Tibial nerve (tissue), 4 donors: ENCODE measurements around the gene PCMTD2. TPM values are rescaled to one million over a fixed set of nuclear protein-coding genes. Genes with fewer than 3 reads are reported as not detected.
"Not testable (repeated sequence)": the region's sequence is repeated elsewhere in the genome, so short reads cannot be mapped to it uniquely, and the experiment has no call there.

Experiments used
- DNase-seq, 2 donors: peaks; one replicate each; pipeline ENCODE4 v3.0.0-alpha.2; 2019; ENCODE audit warnings: low spot score in 2 of 2
- H3K27ac ChIP-seq, 4 donors: fragments of 200-600 bp; sonication (generic) in 3 of 4; one replicate each; pipeline ENCODE4 v1.5.1; 2017 to 2019; ENCODE audit warnings: mild to moderate bottlenecking in 1 of 4
- H3K27me3 ChIP-seq, 2 donors: fragments of 200-600 bp; sonication (generic) in 1 of 2; one replicate each; pipeline versions ENCODE4 v1.5.1 to v1.6.0; 2017 to 2019
- H3K36me3 ChIP-seq, 3 donors: fragments of 200-600 bp; sonication (generic); one replicate each; pipeline ENCODE4 v1.5.1; 2018 to 2019
- H3K4me1 ChIP-seq, 4 donors: fragments of 200-600 bp; sonication (generic) in 3 of 4; one replicate each; pipeline ENCODE4 v1.5.1; 2017 to 2019
- H3K4me3 ChIP-seq, 4 donors: fragments of 200-600 bp; sonication (generic) in 3 of 4; one replicate each; pipeline ENCODE4 v1.5.1; 2017 to 2019; ENCODE audit warnings: mild to moderate bottlenecking in 1 of 4, moderate library complexity in 1 of 4
- H3K9me3 ChIP-seq, 4 donors: fragments of 200-600 bp; sonication (generic) in 3 of 4; one replicate each; pipeline ENCODE4 v1.5.1; 2017 to 2019
- EP300 ChIP-seq, 2 donors: sonication (generic); formaldehyde crosslinking; IDR thresholded peaks; one replicate each; pipeline ENCODE4 v1.6.1; 2017; ENCODE audit warnings: antibody characterized with exemption in 2 of 2, mild to moderate bottlenecking in 1 of 2
- WGBS, 2 donors: methylation state at CpG; one replicate each; pipeline ENCODE4 v1.1.5; 2018; 5-methylcytosine and 5-hydroxymethylcytosine counted together
- total RNA-seq, 4 donors: library from RNA; depleted of rRNA; stranded (reverse); fragments of >200 nt; gene quantifications; one replicate each; pipeline ENCODE4 v1.1.0, GENCODE V29; 2016
- TF ChIP-seq, protein P1 (sequence below), 5 experiments: fragments of 200-600 bp in 3 of 5; fragments of 450-650 bp in 2 of 5; sonication (generic) in 3 of 5; IDR thresholded peaks; one replicate each; pipeline ENCODE4 v1.5.1; 2016 to 2019; ENCODE audit warnings: antibody characterized with exemption in 5 of 5, mild to moderate bottlenecking in 3 of 5, moderate library complexity in 2 of 5

PCMTD2 gene
- total RNA-seq, 4 donors from 2014 or later = 57.0 to 119 (median 103) TPM

DNA sequence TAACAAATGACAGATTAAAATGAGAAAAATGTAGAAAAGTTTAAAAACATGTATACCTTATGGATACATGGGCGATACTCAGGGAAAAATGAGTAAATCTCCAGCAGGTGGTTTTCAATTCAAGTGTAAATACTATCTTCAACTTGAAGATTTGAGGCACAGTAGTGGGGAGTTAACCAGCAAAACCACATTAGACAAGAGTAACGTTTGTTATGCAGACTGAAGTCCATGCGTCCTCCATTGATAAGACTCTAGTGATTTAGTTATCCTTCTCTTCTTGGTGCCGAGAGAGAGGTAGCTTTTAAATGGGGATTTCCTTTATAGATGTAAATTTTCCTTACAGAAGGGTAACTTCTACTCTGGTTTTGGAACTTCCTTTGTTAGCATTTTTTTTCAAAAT is 28.1 kb downstream of the PCMTD2 start:
- no peaks in the 10 kb centered on the region for H3K27me3 ChIP-seq
- no peak overlapping the region for H3K4me3 ChIP-seq
- WGBS, 2 donors = 53 to 59% methylated on average over 4 of the region's 4 CpGs
- no peaks in the 10 kb centered on the region for H3K36me3 ChIP-seq
- no peak for DNase-seq
- TF ChIP-seq, protein P1, sequence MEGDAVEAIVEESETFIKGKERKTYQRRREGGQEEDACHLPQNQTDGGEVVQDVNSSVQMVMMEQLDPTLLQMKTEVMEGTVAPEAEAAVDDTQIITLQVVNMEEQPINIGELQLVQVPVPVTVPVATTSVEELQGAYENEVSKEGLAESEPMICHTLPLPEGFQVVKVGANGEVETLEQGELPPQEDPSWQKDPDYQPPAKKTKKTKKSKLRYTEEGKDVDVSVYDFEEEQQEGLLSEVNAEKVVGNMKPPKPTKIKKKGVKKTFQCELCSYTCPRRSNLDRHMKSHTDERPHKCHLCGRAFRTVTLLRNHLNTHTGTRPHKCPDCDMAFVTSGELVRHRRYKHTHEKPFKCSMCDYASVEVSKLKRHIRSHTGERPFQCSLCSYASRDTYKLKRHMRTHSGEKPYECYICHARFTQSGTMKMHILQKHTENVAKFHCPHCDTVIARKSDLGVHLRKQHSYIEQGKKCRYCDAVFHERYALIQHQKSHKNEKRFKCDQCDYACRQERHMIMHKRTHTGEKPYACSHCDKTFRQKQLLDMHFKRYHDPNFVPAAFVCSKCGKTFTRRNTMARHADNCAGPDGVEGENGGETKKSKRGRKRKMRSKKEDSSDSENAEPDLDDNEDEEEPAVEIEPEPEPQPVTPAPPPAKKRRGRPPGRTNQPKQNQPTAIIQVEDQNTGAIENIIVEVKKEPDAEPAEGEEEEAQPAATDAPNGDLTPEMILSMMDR (IDR thresholded peaks at IDR 0.05) = no peak
- TF ChIP-seq EP300 (IDR thresholded peaks at IDR 0.05) = no peak
- H3K9me3 ChIP-seq = peaks cover 0 to 6% (median 0%) of the 10 kb centered on the region in 4 donors
- no peak overlapping the region for H3K27ac ChIP-seq
- H3K4me1 ChIP-seq = no peaks in the 10 kb centered on the region

DNA sequence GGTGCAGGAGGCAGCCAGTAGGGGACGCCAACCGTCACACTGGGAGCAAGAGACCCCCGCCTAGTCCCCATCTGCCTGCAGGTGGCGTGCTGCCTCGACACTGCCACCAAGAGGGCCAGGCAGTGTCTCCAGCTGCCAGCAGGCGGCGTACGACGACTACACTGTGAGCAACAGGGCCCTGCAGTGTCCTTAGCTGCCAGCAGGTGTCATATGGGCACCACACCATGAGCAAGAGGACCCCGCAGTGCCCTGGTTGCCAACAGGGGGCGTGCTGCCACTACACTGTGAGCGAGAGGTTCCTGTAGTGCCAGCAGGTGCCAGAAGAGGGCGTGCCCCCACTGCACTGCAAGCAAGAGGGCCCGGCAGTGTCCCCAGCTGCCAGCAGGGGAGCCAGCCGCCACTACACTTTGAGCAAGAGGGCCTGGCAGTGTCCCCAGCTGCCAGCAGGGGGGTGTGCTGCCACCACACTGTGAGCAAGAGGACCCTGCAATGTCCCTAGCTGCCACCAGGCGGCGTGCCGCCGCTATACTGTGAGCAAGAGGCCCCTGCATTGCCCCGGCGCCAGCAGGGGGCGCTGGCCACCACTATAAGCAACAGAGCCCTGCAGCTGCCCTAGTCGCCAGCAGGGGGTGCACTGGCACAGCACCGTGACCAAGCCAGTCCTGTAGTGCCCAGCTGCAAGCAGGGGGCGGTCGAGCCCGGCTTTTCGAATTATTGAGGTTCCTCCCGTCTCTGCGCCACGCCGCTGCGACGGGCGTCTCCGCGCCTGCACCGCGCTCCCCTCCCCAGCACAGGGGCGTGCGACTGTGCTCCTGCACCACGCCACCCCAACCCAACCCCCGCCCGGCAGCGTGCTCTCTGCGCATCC is 30.3 kb downstream of the PCMTD2 start:
- H3K27ac ChIP-seq, H3K4me3 ChIP-seq, H3K27me3 ChIP-seq, H3K36me3 ChIP-seq, H3K9me3 ChIP-seq, H3K4me1 ChIP-seq: not testable (repeated sequence)
- peak; percentile 21 to 30 for DNase-seq
- 82 to 91% methylated on average over 31 to 41 of the region's 46 CpGs for WGBS, 2 donors
- TF ChIP-seq, protein P1 (IDR thresholded peaks at IDR 0.05) = peak in 4 of 5 experiments; percentile 28 to 71 (median 50)

DNA sequence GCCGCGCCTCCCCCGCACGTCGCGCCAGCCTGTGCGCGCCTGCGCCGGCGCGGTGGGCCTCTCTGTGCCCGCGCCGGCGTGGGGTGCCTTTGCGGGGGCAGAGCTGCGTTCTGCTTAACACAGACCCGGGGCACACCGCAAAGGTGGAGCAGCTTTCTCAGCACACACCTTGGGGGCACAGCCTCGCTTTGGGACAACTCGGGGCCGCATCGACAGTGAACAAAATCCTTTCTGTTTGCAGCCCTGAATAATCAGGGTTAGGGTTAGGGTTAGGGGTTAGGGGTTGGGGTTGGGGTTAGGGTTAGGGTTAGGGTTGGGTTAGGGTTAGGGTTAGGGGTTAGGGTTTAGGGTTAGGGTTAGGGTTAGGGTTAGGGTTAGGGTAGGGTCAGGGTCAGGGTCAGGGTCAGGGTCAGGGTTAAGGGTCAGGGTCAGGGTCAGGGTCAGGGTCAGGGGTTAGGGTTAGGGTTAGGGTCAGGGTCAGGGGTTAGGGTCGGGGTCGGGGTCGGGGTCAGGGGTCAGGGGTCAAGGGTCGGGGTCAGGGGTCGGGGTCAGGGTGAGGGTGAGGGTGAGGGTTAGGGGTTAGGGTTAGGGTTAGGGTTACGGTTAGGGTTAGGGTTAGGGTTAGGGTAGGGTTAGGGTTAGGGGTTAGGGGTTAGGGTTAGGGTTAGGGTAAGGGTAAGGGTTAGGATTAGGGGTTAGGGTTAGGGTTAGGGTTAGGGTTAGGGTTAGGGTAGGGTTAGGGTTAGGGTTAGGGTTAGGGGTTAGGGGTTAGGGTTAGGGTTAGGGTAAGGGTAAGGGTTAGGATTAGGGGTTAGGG is 31.1 kb downstream of the PCMTD2 start:
- H3K27ac ChIP-seq, H3K27me3 ChIP-seq, H3K36me3 ChIP-seq, DNase-seq, H3K4me1 ChIP-seq, H3K4me3 ChIP-seq, H3K9me3 ChIP-seq: not testable (repeated sequence)
- 91 to 95% methylated on average over 22 to 30 of the region's 30 CpGs for WGBS, 2 donors

DNA sequence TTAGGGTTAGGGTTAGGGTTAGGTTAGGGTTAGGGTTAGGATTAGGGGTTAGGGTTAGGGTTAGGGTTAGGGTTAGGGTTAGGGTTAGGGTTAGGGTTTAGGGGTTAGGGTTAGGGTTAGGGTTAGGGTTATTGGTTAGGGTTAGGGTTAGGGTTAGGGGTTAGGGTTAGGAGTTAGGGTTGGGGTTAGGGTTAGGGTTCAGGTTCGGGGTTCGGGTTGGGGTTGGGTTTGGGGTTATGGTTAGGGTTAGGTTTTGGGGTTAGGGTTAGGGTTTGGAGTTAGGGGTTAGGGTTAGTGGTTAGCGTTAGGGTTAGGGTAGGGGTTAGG is 31.7 kb downstream of the PCMTD2 start:
- not testable (repeated sequence) for H3K27me3 ChIP-seq, DNase-seq, H3K9me3 ChIP-seq, H3K27ac ChIP-seq, H3K4me3 ChIP-seq, H3K4me1 ChIP-seq, H3K36me3 ChIP-seq
- 93 to 94% methylated on average over 3 of the region's 3 CpGs for whole genome bisulfite sequencing, 2 donors

DNA sequence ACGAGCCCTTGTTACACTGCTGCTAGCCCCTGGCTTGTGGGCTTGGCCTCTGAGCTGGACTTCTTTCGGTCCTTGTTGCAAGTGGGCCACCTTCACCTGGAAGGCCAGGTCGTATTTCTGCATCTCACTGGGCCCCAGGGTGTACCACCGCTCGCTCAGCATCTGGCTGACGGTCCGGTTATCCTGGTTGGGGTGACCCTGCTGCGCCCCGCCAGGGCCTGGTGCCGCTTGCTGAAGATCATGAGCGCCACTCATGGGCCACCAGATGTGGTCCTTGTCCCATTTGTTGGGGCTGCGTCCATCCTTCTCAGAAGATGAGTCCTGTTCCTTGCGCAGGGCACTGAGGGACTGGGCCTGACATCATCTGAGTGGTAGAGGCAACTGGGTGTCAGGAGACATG is 36.6 kb downstream of the PCMTD2 start:
- not testable (repeated sequence) for H3K27ac ChIP-seq, H3K36me3 ChIP-seq, H3K9me3 ChIP-seq, H3K4me1 ChIP-seq, DNase-seq, H3K27me3 ChIP-seq, H3K4me3 ChIP-seq
- no CpG with 5 or more reads among the region's 13 CpGs for WGBS, 2 donors

DNA sequence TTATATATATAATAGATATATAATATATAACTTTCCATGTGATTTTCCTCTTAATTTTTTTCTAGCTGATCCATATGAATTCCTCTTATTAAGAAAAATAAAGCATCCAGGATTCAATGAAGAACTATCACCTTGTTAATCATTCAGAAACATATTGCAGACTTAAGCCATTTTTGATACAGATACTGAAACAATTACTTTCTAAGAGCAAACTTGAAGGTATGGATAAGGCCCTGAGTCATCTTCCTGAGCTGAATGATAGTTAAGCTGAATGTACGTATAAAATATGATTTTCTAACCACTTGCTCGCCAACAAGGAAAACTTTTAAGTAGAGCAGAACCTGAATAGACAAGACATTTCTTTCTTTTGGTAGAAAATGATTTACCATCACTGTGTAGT is 47.5 kb downstream of the PCMTD2 start:
- 56 to 63% methylated on average over 2 of the region's 2 CpGs for WGBS, 2 donors
- H3K4me1 ChIP-seq, H3K4me3 ChIP-seq, H3K27ac ChIP-seq, H3K27me3 ChIP-seq, H3K9me3 ChIP-seq, DNase-seq, H3K36me3 ChIP-seq: not testable (repeated sequence)

DNA sequence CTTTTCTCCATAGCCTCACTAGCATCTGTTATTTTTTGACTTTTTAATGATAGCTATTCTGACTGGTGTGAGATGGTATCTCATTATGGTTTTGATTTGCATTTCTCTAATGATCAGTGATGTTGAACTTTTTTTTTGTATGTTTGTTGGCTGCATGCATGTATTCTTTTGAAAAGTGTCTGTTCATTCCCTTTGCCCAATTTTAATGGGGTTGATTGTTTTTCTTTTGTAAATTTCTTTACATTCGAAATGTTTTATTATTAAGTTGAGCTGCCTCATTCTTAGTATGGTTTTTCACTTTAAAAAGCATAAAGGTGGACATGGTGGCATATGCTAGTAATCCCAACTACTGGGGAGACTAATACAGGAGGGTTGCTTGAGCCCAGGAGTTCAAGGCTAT is 58.2 kb downstream of the PCMTD2 start:
- H3K4me1 ChIP-seq, DNase-seq: not testable (repeated sequence)
- 62 to 69% methylated on average over 1 of the region's 1 CpG for WGBS, 2 donors

DNA sequence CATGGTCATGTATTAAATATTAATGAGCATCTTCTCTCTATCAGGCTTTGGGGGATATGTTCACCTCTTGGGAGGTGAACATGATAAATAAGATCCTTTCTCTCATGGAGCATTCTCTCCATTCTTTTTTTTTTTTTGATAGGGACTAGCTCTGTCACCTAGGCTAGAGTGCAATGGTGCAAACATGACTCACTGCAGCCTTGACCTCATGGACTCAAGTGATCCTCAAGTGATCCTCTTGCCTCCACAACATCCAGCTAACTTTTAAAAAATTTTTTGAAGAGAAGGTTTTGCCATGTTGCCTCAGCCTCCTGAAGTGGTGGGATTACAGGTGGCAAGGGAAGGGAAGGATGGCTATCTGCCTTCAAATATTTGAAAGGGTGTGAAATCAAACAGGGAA is 59.8 kb downstream of the PCMTD2 start:
- H3K36me3 ChIP-seq, DNase-seq, H3K4me3 ChIP-seq, H3K27ac ChIP-seq, H3K9me3 ChIP-seq, H3K4me1 ChIP-seq, H3K27me3 ChIP-seq: not testable (repeated sequence)

More for the DNA sequence above, 58.2 kb downstream of the PCMTD2 start:
- H3K27ac ChIP-seq, H3K27me3 ChIP-seq, H3K9me3 ChIP-seq, H3K36me3 ChIP-seq, H3K4me3 ChIP-seq: not testable (repeated sequence)

DNA sequence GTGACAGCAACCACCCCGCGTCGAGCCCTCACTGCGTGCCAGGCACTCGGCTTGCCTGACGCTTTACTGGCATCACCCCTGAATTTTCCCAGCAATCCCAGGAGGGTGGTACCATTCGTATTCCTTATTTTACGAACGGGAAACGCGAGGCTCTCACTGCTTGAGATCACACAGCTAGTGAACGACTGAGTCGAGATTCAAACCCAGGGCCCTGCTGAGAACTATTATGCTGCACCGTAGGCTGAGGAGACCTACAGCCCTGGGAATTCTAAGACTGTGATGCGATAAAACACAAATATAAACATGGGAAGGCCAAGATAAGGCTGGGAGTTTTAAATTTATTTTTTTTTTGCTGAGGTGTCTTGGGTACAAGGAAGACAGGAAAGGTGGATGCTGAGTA is 60.3 kb downstream of the PCMTD2 start:
- not testable (repeated sequence) for H3K4me1 ChIP-seq, H3K27ac ChIP-seq, DNase-seq, H3K4me3 ChIP-seq, H3K27me3 ChIP-seq, H3K9me3 ChIP-seq, H3K36me3 ChIP-seq
- WGBS, 2 donors = 45 to 46% methylated on average over 9 to 10 of the region's 15 CpGs

DNA sequence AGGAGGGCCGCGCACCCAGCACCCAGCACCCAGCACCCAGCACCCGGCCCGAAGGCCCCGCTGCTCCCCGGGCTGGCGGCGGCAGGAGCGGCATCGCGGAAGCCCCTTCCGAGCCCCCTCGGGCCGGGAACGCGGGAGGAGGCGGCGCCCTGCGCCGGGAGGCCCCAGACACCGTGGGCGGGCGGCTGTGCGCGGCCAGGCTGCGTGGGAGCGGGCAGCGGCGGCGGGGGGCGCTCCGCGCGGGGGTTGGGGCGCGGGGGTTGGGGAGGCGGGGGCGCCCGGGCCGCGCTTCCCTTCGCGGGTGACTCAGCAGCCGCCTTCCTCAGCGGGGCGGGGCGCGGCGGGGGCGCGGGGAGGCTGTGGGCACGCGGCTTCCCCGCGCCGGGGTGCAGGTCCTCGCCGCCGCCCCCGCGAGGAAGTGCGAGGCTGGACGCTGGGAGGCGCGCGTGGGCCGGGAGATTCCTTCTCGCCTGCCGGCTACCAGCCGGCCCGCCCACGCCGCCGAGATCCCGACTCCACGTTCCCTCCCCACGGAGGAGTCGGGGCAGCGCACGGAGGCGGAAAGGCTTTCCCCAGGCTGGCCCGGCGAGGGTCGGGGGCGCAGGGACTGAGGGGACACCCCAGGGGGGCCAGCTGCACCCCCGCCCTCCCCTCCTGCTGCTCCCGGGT is 61.0 kb downstream of the PCMTD2 start:
- not testable (repeated sequence) for H3K27ac ChIP-seq, H3K4me1 ChIP-seq, H3K27me3 ChIP-seq, H3K36me3 ChIP-seq, H3K9me3 ChIP-seq, H3K4me3 ChIP-seq, DNase-seq
- WGBS, 2 donors = 5% methylated on average over 51 of the region's 87 CpGs; no CpG with 5 or more reads in 1 of the 2 donors

DNA sequence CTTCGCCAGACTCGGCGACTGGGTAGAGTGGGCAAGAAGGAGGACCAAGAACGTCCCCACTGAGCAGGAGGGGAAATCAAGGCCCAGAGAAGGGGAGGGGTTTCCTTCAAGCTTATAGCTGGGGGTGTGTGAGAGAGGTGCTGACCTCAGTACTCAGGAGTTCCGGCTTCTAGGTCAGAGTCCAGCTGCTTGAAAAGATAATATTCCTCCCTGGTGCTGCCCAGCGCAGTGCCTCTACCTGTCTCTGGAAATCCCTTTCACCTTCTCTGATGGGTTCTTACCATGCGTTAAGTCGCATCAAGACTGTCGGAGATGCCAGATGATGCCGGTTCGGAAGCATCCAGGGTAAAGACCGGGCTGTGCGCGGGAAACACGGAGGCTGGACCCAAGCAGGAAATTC is 61.8 kb downstream of the PCMTD2 start:
- not testable (repeated sequence) for H3K36me3 ChIP-seq, DNase-seq, H3K9me3 ChIP-seq, H3K27me3 ChIP-seq, H3K4me3 ChIP-seq, H3K4me1 ChIP-seq, H3K27ac ChIP-seq
- WGBS, 2 donors = 83% methylated on average over 4 of the region's 15 CpGs; no CpG with 5 or more reads in 1 of the 2 donors
